Psoas muscle (tissue), 8 donors: Measurements from ENCODE around the gene DERL3. TPM values are rescaled to one million over a fixed set of nuclear protein-coding genes. Genes with fewer than 3 reads are reported as not detected.

Experiments
- ATAC-seq, 4 donors: fragments of 200-7000 bp; cut with Tn5 transposase; one replicate each; pipeline ENCODE4 v1.9.1; 2020; ENCODE audit warnings: moderate library complexity in 3 of 4, mild to moderate bottlenecking in 2 of 4
- DNase-seq, 2 donors: peaks; one replicate each; pipeline ENCODE4 v3.0.0-alpha.2; 2020
- H3K27ac ChIP-seq: fragments of 200-600 bp; one replicate; pipeline ENCODE4 v1.8.0; 2022
- H3K27me3 ChIP-seq, 3 donors: fragments of 200-600 bp in 1 of 3; one replicate each; pipeline versions ENCODE4 v1.6.1 to v1.8.0; 2013 to 2022; ENCODE audit warnings: low read length in 2 of 3, mild to moderate bottlenecking in 2 of 3, moderate library complexity in 1 of 3; ENCODE audit not compliant: insufficient read depth in 3 of 3
- H3K36me3 ChIP-seq, 2 donors: fragments of 200-600 bp in 1 of 2; one replicate each; pipeline versions ENCODE4 v1.6.1 to v1.8.0; 2013 to 2022; ENCODE audit warnings: low read depth in 1 of 2, mild to moderate bottlenecking in 1 of 2, moderate library complexity in 1 of 2; ENCODE audit not compliant: insufficient read depth in 1 of 2
- H3K4me1 ChIP-seq: fragments of 200-600 bp; one replicate; pipeline ENCODE4 v1.8.0; 2022
- H3K4me3 ChIP-seq: fragments of 200-600 bp; one replicate; pipeline ENCODE4 v1.8.0; 2022; ENCODE audit warnings: mild to moderate bottlenecking
- H3K9me3 ChIP-seq: fragments of 200-600 bp; one replicate; pipeline ENCODE4 v1.8.0; 2022
- WGBS, 3 donors: extraction: QIAGEN DNeasy Blood & Tissue Kit; methylation state at CpG; one replicate each; pipeline versions ENCODE4 v1.1.6 to v1.1.7; 2013; 5-methylcytosine and 5-hydroxymethylcytosine counted together
- intact Hi-C, 2 donors: fragments of 100-400 bp; cut with DNase I; formaldehyde crosslinking; loops; one replicate each; pipeline versions ENCODE4 v1.11.0 to v1.14.2; 2022
- polyA plus RNA-seq, 3 donors: library from polyadenylated mRNA; stranded (reverse); fragments of 200-250 nt; gene quantifications; one replicate each; pipeline ENCODE4 v1.2.3, GENCODE V29; 2013
- total RNA-seq, 4 donors: library from RNA; stranded (reverse); fragmentation: NEBNext Ultra II Directional in 2 of 4; extraction: Animal tissue kit (Norgen Biotek cat#: 25700) in 2 of 4; gene quantifications; one replicate each; pipeline versions ENCODE4 v1.2.1 to v1.2.4, GENCODE V29; 2021 to 2023
- TF ChIP-seq, protein P1 (sequence below): fragments of 200-600 bp; IDR thresholded peaks from one replicate; pipeline ENCODE4 v1.8.0; 2022; ENCODE audit warnings: antibody characterized with exemption
- donor health status: healthy with polysubstance abuse.
- donor health status: DM: no; HTN: no; CAD: no; lungs with moderate emphysema.
- donor health status: Bipolar disorder and iron deficiency.
- donor health status: healthy.
- donor health status: DM: yes; HTN: yes; CAD: no.
- donor health status: DM: no; HTN: no; CAD: no.
- donor health status: DM: no; HTN: no; CAD: no.
- donor health status: DM: yes; HTN: yes; CAD: no.

Gene DERL3
- total and polyA plus RNA-seq, 7 donors: 0.22 to 4.4 (median 0.92) TPM

DNA sequence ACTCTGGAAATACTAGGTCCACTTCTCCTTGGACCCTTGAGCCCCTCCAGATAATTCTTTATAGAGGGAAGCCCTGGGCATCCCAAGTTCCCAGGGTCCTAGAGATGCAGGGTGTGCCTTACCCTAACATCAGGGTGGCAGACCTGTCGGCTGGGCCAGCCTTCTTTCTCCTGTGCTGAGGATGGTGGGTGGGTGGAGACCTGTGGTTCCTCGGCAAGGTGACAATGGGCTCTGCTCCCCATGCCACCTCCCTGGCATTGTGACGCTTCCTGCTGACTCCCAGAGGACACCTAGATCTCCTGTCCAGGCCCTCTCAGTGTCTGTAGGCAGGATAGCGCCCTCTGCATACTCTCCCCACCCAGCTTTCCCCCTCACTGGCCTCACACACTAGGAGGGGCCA, 3.8 kb upstream of the DERL3 start:
- H3K4me3 ChIP-seq: no peak overlapping the region
- H3K27ac ChIP-seq: peak overlapping the region; percentile 77
- no peak for ATAC-seq
- WGBS, 3 donors: 70 to 87% (median 83%) methylated on average over 4 of the region's 4 CpGs
- TF ChIP-seq, protein P1, sequence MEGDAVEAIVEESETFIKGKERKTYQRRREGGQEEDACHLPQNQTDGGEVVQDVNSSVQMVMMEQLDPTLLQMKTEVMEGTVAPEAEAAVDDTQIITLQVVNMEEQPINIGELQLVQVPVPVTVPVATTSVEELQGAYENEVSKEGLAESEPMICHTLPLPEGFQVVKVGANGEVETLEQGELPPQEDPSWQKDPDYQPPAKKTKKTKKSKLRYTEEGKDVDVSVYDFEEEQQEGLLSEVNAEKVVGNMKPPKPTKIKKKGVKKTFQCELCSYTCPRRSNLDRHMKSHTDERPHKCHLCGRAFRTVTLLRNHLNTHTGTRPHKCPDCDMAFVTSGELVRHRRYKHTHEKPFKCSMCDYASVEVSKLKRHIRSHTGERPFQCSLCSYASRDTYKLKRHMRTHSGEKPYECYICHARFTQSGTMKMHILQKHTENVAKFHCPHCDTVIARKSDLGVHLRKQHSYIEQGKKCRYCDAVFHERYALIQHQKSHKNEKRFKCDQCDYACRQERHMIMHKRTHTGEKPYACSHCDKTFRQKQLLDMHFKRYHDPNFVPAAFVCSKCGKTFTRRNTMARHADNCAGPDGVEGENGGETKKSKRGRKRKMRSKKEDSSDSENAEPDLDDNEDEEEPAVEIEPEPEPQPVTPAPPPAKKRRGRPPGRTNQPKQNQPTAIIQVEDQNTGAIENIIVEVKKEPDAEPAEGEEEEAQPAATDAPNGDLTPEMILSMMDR: no peak
- DNase-seq: peak in 1 of 2 donors; percentile 26
- no peaks in the 10 kb centered on the region for H3K9me3 ChIP-seq
- H3K4me1 ChIP-seq: peaks cover 50% of the 10 kb centered on the region
- H3K36me3 ChIP-seq: no peaks in the 10 kb centered on the region
- H3K27me3 ChIP-seq: no peaks in the 10 kb centered on the region
- intact Hi-C loops: no loop called here

DNA sequence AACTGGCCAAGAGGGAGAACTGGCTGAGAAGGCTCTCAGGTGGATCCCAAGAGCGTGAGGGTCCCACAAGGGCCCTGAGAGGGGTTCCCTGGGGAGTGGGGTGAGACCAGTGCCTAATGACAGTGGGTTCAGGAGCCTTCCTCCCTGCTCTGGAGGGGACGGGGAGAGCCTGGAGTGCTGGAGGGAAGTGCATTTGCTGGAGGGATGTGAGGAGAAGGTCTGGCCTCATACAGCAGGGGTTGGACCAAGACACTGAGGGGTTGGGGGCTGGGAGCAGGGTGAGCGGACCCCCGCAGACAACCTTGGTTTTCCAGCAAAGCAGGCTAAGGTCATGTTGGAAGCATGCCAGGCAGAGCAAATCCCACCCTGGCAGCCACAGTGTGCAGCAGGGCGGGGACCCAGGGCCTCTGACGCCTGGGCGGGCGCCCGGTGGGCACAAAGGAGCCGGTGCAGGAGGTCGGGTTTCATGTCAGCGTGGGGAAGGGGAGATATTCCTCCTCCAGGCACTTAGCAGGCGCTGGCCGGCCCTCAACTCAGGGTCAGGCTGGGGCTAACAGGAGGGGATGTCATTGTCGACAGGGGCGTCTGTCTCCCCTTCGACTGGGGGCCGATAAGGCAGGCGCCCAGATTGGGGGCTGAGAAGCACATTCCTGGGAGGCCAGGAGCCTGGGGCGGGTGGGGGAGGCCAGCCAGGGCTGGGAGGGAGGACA, 3.1 kb upstream of the DERL3 start:
- Histone ChIP-seq H3K9me3 (no peaks in the 10 kb centered on the region), H3K4me1 (peaks cover 49% of the 10 kb centered on the region), H3K4me3 (no peak overlapping the region), H3K27me3 (no peaks in the 10 kb centered on the region), H3K36me3 (no peaks in the 10 kb centered on the region), H3K27ac (peak overlapping the region; percentile 80)
- intact Hi-C loops: no loop called here
- TF ChIP-seq, protein P1: no peak
- ATAC-seq (no peak), DNase-seq (peak in 1 of 2 donors; percentile 45)
- 70 to 75% (median 71%) methylated on average over 19 to 20 of the region's 20 CpGs for WGBS, 3 donors

DNA sequence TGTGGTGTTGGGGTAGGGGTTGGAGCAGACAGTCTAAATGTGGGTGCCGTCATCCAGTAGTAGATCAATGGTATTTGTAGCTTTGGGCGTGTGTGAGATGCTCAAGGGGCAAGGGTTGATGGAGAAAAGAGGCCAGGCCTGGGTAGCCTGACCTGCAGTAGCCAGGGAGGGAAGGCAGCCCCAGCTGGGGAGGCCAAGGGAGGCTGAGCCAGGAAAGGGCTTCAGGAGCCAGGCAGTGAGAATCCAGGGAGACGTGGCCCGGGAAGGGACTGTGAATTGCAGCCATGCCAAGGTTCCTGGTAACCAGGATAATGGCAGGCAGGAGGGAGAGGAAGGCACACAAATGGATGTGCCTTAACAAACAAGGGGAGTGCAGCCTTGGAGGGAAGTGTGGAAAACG, 2.5 kb upstream of the DERL3 start:
- TF ChIP-seq, protein P1: no peak
- Histone ChIP-seq H3K4me1 (peaks cover 44% of the 10 kb centered on the region), H3K27ac (peak overlapping the region; percentile 80), H3K27me3 (no peaks in the 10 kb centered on the region), H3K4me3 (no peak overlapping the region), H3K36me3 (no peaks in the 10 kb centered on the region), H3K9me3 (no peaks in the 10 kb centered on the region)
- DNase-seq (peak in 1 of 2 donors; percentile 28), ATAC-seq (no peak)
- intact Hi-C loops: no loop called here
- 70 to 80% (median 74%) methylated on average over 5 of the region's 5 CpGs for WGBS, 3 donors

DNA sequence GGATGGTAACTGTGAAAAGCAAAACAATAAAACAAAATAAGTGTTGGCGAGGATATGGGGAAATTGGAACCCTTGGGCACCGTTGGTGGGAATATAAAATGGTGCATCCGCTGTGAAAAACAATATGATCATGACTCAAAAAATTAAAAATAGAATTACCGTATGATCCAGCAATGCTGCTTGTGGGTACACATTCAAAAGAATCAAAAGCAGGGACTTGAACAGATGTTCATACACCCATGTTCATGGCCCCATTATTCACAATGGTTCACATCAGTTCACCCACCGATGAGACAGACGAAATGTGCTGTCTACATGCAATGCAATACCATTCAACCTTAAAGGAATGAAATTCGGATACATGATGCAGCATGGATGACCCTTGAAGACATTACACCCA, 1.2 kb upstream of the DERL3 start:
- peak; percentile 17 to 34 (median 31) for ATAC-seq
- WGBS, 3 donors: 24 to 44% (median 31%) methylated on average over 7 of the region's 7 CpGs
- TF ChIP-seq, protein P1: no peak
- H3K36me3 ChIP-seq: no peaks in the 10 kb centered on the region
- intact Hi-C loops: no loop called here
- no peak for DNase-seq
- peaks cover 44% of the 10 kb centered on the region for H3K4me1 ChIP-seq
- no peak overlapping the region for H3K4me3 ChIP-seq
- H3K27ac ChIP-seq: peak overlapping the region; percentile 80
- H3K27me3 ChIP-seq: no peaks in the 10 kb centered on the region
- H3K9me3 ChIP-seq: no peaks in the 10 kb centered on the region
